SK-N-SH treated with all-trans-retinoic acid at 6 μM for 48 hours (cell line): ENCODE results near the gene ZNF584.
"Not testable (repeated sequence)": the region's sequence is repeated elsewhere in the genome, so short reads cannot be mapped to it uniquely, and the experiment has no call there.

ENCODE experiments used
- ATAC-seq: fragments of 200-7000 bp; cut with Tn5 transposase; 3 replicates; pipeline ENCODE4 v1.9.1; 2020; ENCODE audit warnings: mild to moderate bottlenecking, moderate library complexity
- ARNTL ChIP-seq: fragments of 450-650 bp; formaldehyde crosslinking; IDR thresholded peaks from 2 replicates; pipeline ENCODE4 v1.5.0; 2020; ENCODE audit warnings: low read depth, mild to moderate bottlenecking, moderate library complexity, borderline replicate concordance
- BACH2 ChIP-seq: fragments of 250-450 bp; sonication (Bioruptor Pico); IDR thresholded peaks from 2 replicates; pipeline ENCODE4 v1.9.0; 2021; ENCODE audit warnings: mild to moderate bottlenecking, borderline replicate concordance
- CSDC2 ChIP-seq: fragments of 250-450 bp; sonication (Bioruptor Pico); IDR thresholded peaks from 2 replicates; pipeline ENCODE4 v1.5.0; 2020; ENCODE audit warnings: mild to moderate bottlenecking, moderate library complexity
- CSRNP3 ChIP-seq: fragments of 250-450 bp; sonication (Bioruptor Pico); IDR thresholded peaks from 2 replicates; pipeline ENCODE4 v1.5.1; 2021; ENCODE audit warnings: mild to moderate bottlenecking, moderate library complexity
- ESRRG ChIP-seq: fragments of 250-450 bp; sonication (Bioruptor Pico); IDR thresholded peaks from 2 replicates; pipeline ENCODE4 v1.6.1; 2021; ENCODE audit warnings: mild to moderate bottlenecking
- GLIS3 ChIP-seq: fragments of 250-450 bp; sonication (Bioruptor Pico); IDR thresholded peaks from 2 replicates; pipeline ENCODE4 v1.5.0; 2020; ENCODE audit warnings: mild to moderate bottlenecking, moderate library complexity
- ISL1 ChIP-seq: fragments of 250-450 bp; sonication (Bioruptor Pico); IDR thresholded peaks from 2 replicates; pipeline ENCODE4 v2.1.2; 2022; ENCODE audit warnings: mild to moderate bottlenecking, moderate library complexity
- PATZ1 ChIP-seq: fragments of 250-450 bp; sonication (Bioruptor Pico); IDR thresholded peaks from 2 replicates; pipeline ENCODE4 v1.8.0; 2020; ENCODE audit warnings: mild to moderate bottlenecking, moderate library complexity, borderline replicate concordance
- POU6F1 ChIP-seq: fragments of 250-450 bp; sonication (Bioruptor Pico); IDR thresholded peaks from 2 replicates; pipeline ENCODE4 v1.8.0; 2021; ENCODE audit warnings: low read depth, mild to moderate bottlenecking, moderate library complexity, borderline replicate concordance
- PPARA ChIP-seq: fragments of 250-450 bp; sonication (Bioruptor Pico); IDR thresholded peaks from 2 replicates; pipeline ENCODE4 v1.5.0; 2020; ENCODE audit warnings: mild to moderate bottlenecking, borderline replicate concordance
- RARB ChIP-seq: fragments of 250-450 bp; sonication (Bioruptor Pico); IDR thresholded peaks from 2 replicates; pipeline ENCODE4 v1.8.0; 2021; ENCODE audit warnings: mild to moderate bottlenecking, moderate library complexity
- SNAI2 ChIP-seq: fragments of 250-450 bp; sonication (Bioruptor Pico); IDR thresholded peaks from 2 replicates; pipeline ENCODE4 v1.5.0; 2020; ENCODE audit warnings: mild to moderate bottlenecking, moderate library complexity
- TCF4 ChIP-seq: fragments of 250-450 bp; sonication (Bioruptor Pico); IDR thresholded peaks from 2 replicates; pipeline ENCODE4 v1.8.0; 2021; ENCODE audit warnings: mild to moderate bottlenecking, moderate library complexity, borderline replicate concordance
- TOX ChIP-seq: fragments of 250-450 bp; sonication (Bioruptor Pico); IDR thresholded peaks from 2 replicates; pipeline ENCODE4 v1.8.0; 2021; ENCODE audit warnings: mild to moderate bottlenecking, moderate library complexity, borderline replicate concordance
- TSHZ2 ChIP-seq: fragments of 250-450 bp; sonication (Bioruptor Pico); IDR thresholded peaks from 2 replicates; pipeline ENCODE4 v1.5.0; 2020; ENCODE audit warnings: mild to moderate bottlenecking, moderate library complexity
- ZC3H10 ChIP-seq: fragments of 250-450 bp; sonication (Bioruptor Pico); IDR thresholded peaks from 2 replicates; pipeline ENCODE4 v1.5.1; 2021; ENCODE audit warnings: mild to moderate bottlenecking, moderate library complexity
- ZFP30 ChIP-seq: fragments of 450-650 bp; formaldehyde crosslinking; IDR thresholded peaks from 2 replicates; pipeline ENCODE4 v1.5.0; 2022; ENCODE audit warnings: mild to moderate bottlenecking, moderate library complexity
- ZNF565 ChIP-seq: fragments of 450-650 bp; formaldehyde crosslinking; conservative IDR thresholded peaks from 2 replicates; pipeline ENCODE4 v1.5.0; 2020; ENCODE audit warnings: low read depth, mild to moderate bottlenecking, moderate library complexity
- ZNF70 ChIP-seq: fragments of 450-650 bp; formaldehyde crosslinking; IDR thresholded peaks from 2 replicates; pipeline ENCODE4 v1.5.0; 2020; ENCODE audit warnings: mild to moderate bottlenecking, moderate library complexity
- ZNF8 ChIP-seq: fragments of 450-650 bp; formaldehyde crosslinking; IDR thresholded peaks from 2 replicates; pipeline ENCODE4 v1.5.0; 2020; ENCODE audit warnings: mild to moderate bottlenecking, moderate library complexity

ZNF584 gene

GRCh38 chr19:58374200-58374599 is 34.2 kb upstream of the ZNF584 start:
- TF ChIP-seq ARNTL (CRISPR knock-in tag), result no peak
- peak; percentile 61; the same call in 1 of the 2 replicates for TF ChIP-seq ZNF8
- no peak for ATAC-seq

GRCh38 chr19:58376724-58377123 is 31.7 kb upstream of the ZNF584 start:
- ATAC-seq, result not testable (repeated sequence)

GRCh38 chr19:58379246-58379645 is 29.2 kb upstream of the ZNF584 start:
- no peak for ATAC-seq
- TF ChIP-seq ZNF8 (no peak), ZNF70 (CRISPR knock-in tag) (no peak), ZC3H10 (CRISPR knock-in tag) (no peak), GLIS3 (no peak), PPARA (no peak), ZFP30 (no peak), TSHZ2 (CRISPR knock-in tag) (no peak), RARB (no peak), BACH2 (CRISPR knock-in tag) (no peak), ISL1 (CRISPR knock-in tag) (no peak), CSDC2 (CRISPR knock-in tag) (no peak), ZNF565 (CRISPR knock-in tag) (no peak), POU6F1 (CRISPR knock-in tag) (no peak), PATZ1 (CRISPR knock-in tag) (no peak), TOX (no peak), ARNTL (CRISPR knock-in tag) (no peak)

DNA sequence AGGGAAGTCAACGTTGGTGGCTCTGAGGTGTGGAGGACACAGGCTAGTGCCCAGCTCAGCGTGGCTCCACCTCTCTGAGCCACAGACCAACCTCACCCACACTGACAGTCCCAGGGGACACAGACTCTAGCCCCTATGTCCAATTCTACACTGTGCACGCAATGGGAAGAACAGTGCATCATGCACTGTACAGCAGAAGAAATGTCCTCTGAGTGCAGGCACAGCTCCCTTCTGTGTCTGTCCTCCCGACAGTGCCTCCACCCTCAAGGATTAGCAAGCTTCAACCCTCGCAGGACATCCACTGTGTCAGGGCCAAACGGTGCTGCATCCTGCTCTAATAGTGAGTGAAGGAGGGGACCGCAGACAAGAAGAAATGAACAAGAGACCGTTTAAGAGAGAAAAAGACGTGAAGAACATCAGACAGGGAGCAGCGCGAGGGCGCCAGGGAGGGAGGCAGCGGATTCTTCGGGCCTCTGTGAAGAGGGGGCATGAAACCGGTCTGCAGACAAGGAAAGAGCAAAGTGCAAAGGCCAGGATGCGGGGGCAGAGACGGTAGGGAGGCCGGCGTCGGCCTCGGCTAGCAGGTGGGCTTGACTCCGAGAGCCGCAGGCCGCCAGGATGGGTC is 28.3 kb upstream of the ZNF584 start:
- ATAC-seq, result peak; percentile 8
- no peak for TF ChIP-seq ZFP30
- TF ChIP-seq BACH2 (CRISPR knock-in tag), result no peak
- no peak for TF ChIP-seq GLIS3
- TF ChIP-seq ARNTL (CRISPR knock-in tag), result no peak
- TF ChIP-seq TOX, result no peak
- no peak for TF ChIP-seq ZNF565 (CRISPR knock-in tag)
- TF ChIP-seq TCF4 (CRISPR knock-in tag), result no peak
- TF ChIP-seq ISL1 (CRISPR knock-in tag), result no peak
- no peak for TF ChIP-seq ZNF8
- no peak for TF ChIP-seq CSRNP3
- no peak for TF ChIP-seq SNAI2 (CRISPR knock-in tag)
- TF ChIP-seq ESRRG (CRISPR knock-in tag), result no peak
